ENCODE data around the gene CABP7.

DNA sequence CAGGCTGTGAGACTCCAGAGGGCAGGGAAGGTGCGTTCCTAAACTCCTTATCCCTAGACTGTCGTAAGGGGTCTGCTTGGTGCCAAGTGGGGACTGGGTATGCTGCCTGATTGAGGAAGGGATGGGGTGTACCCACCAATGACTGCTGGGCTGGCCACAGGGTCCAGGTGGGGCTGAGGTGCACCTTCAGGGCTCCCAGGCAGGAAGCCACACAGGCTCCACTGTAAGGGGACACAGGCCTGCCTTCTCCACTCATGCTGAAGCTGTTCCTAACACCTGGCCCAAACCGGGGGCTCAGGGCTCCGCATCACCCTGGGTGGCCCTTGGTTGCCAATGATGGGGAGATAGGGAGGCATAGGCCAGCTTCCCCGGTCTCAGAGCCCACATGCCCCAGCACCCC is 20.4 kb downstream of the CABP7 start:
- TF ChIP-seq, protein P1, sequence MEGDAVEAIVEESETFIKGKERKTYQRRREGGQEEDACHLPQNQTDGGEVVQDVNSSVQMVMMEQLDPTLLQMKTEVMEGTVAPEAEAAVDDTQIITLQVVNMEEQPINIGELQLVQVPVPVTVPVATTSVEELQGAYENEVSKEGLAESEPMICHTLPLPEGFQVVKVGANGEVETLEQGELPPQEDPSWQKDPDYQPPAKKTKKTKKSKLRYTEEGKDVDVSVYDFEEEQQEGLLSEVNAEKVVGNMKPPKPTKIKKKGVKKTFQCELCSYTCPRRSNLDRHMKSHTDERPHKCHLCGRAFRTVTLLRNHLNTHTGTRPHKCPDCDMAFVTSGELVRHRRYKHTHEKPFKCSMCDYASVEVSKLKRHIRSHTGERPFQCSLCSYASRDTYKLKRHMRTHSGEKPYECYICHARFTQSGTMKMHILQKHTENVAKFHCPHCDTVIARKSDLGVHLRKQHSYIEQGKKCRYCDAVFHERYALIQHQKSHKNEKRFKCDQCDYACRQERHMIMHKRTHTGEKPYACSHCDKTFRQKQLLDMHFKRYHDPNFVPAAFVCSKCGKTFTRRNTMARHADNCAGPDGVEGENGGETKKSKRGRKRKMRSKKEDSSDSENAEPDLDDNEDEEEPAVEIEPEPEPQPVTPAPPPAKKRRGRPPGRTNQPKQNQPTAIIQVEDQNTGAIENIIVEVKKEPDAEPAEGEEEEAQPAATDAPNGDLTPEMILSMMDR (IDR thresholded peaks at IDR 0.05; ENCODE audit: low read depth, low read length, poor library complexity, severe bottlenecking): no peak
- no peak for TF ChIP-seq EZH2phosphoT487 (IDR thresholded peaks at IDR 0.05; ENCODE audit: borderline replicate concordance, low read length)

All from DOHH2 (cell line).